H1 (cell line): ENCODE results near the gene LRRC26.

Experiments used
- CHD2 ChIP-seq: IDR thresholded peaks from 2 replicates; pipeline ENCODE4 v1.6.1; 2012; ENCODE audit warnings: low read length, improper control_type of control experiment
- EGR1 ChIP-seq: IDR thresholded peaks from 2 replicates; pipeline ENCODE4 v1.6.1; 2011; ENCODE audit warnings: low read depth, low read length, borderline replicate concordance
- EP300 ChIP-seq, 2 experiments: IDR thresholded peaks; 1 replicate in 1 of 2; 2 replicates in 1 of 2; pipeline ENCODE4 v1.6.1; 2011 to 2012; ENCODE audit warnings: low read depth in 2 of 2, low read length in 2 of 2, mild to moderate bottlenecking in 2 of 2, borderline replicate concordance in 1 of 2, inconsistent platforms in 1 of 2, moderate library complexity in 1 of 2
- KDM1A ChIP-seq: fragments of 200-600, 300-600 bp; sonication (generic); IDR thresholded peaks from 2 replicates; pipeline ENCODE4 v1.7.1; 2016; ENCODE audit warnings: mild to moderate bottlenecking, low read length, borderline replicate concordance
- POLR2A ChIP-seq, 2 experiments: IDR thresholded peaks; 1 replicate in 1 of 2; 2 replicates in 1 of 2; pipeline ENCODE4 v1.6.1; 2011; ENCODE audit warnings: low read depth in 2 of 2, low read length in 2 of 2, mild to moderate bottlenecking in 2 of 2; ENCODE audit errors: control extremely low read depth in 1 of 2
- RAD21 ChIP-seq, 2 experiments: IDR thresholded peaks in 1 of 2; conservative IDR thresholded peaks in 1 of 2; 2 replicates each; pipeline ENCODE4 v1.6.1; 2011; ENCODE audit warnings: low read depth in 2 of 2, low read length in 2 of 2, improper control_type of control experiment in 1 of 2, inconsistent platforms in 1 of 2, mild to moderate bottlenecking in 1 of 2, moderate library complexity in 1 of 2
- SP1 ChIP-seq: IDR thresholded peaks from 2 replicates; pipeline ENCODE4 v1.6.1; 2011; ENCODE audit warnings: low read depth, low read length
- TAF1 ChIP-seq: IDR thresholded peaks from 2 replicates; pipeline ENCODE4 v1.6.1; 2011; ENCODE audit warnings: mild to moderate bottlenecking, low read depth, low read length
- ZNF274 ChIP-seq: IDR thresholded peaks from 2 replicates; pipeline ENCODE4 v1.7.0; 2012; ENCODE audit warnings: low read length, borderline replicate concordance; ENCODE audit errors: extremely low read depth
- TF ChIP-seq, protein P1 (sequence below), 3 experiments: IDR thresholded peaks; 1 replicate in 2 of 3; 2 replicates in 1 of 3; pipeline versions ENCODE4 v1.5.1 to v1.6.1; 2011; ENCODE audit warnings: low read length in 3 of 3, mild to moderate bottlenecking in 3 of 3, inconsistent platforms in 2 of 3, low read depth in 1 of 3, moderate library complexity in 1 of 3; ENCODE audit not compliant: insufficient read depth in 1 of 3; ENCODE audit errors: control extremely low read depth in 1 of 3

DNA sequence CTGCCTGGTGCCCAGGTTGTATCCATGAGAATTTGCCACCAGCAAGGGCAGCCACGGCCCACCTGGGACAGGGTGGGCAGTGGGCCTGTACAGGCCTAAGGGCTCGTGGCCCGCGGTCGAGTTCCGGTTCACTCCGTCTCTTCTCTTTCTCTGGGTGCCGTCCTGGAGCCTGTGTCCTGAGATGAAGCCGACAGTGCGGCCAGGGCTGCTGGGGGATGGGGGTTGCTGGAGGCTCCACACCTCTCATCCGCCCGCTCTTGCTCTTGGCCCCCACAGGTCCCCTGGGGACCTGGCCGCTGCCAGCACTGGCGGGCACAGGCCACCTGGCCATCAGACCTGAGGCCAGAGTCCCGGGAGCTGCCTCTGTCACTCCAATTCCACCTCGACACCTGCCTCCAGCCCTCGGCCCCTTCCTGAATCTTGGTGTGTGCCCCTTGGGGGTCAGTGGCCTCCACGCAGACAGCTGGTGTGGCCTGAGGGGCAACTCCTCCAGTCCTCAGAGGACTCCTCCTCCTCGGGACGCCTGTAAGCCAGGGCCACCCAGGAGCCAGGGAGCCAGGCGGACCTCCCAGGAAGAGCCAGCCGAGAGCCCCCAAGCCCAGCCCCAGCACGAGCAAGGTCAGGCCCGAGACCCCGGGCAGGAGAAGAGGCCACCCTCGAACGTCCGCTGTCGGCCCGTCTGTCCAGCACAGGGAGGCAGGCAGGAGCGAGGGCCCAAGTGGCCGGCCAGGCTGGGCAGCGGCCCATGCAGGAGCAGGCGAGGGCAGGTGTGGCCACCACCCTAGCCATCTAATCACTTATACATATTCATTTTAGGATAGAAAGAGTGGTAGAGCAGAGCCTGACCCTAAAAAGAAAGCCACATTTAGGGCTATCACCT, 5.2 kb downstream of the LRRC26 start:
- TF ChIP-seq EGR1 (no peak), TAF1 (no peak), EP300 (IDR thresholded peaks at IDR 0.05; ENCODE audit: borderline replicate concordance in 1 of 2, low read depth in 2 of 2, low read length in 2 of 2) (no peak), KDM1A (no peak), SP1 (no peak), CHD2 (no peak), POLR2A (IDR thresholded peaks at IDR 0.05; ENCODE audit: control extremely low read depth in 1 of 2, low read depth in 2 of 2, low read length in 2 of 2) (no peak), RAD21 (IDR thresholded peaks at IDR 0.05 in 1 of 2, conservative IDR thresholded peaks at IDR 0.05 in 1 of 2; ENCODE audit: low read depth in 2 of 2, low read length in 2 of 2) (no peak), ZNF274 (no peak)
- TF ChIP-seq, protein P1, sequence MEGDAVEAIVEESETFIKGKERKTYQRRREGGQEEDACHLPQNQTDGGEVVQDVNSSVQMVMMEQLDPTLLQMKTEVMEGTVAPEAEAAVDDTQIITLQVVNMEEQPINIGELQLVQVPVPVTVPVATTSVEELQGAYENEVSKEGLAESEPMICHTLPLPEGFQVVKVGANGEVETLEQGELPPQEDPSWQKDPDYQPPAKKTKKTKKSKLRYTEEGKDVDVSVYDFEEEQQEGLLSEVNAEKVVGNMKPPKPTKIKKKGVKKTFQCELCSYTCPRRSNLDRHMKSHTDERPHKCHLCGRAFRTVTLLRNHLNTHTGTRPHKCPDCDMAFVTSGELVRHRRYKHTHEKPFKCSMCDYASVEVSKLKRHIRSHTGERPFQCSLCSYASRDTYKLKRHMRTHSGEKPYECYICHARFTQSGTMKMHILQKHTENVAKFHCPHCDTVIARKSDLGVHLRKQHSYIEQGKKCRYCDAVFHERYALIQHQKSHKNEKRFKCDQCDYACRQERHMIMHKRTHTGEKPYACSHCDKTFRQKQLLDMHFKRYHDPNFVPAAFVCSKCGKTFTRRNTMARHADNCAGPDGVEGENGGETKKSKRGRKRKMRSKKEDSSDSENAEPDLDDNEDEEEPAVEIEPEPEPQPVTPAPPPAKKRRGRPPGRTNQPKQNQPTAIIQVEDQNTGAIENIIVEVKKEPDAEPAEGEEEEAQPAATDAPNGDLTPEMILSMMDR (IDR thresholded peaks at IDR 0.05; ENCODE audit: control extremely low read depth in 1 of 3, insufficient read depth in 1 of 3, low read depth in 1 of 3, low read length in 3 of 3): no peak
